Neural progenitor cell (in vitro differentiated cells): ENCODE data around the gene COMMD7.

Experiments
- EZH2phosphoT487 ChIP-seq: fragments of 200-600 bp; sonication (generic); IDR thresholded peaks from 2 replicates; pipeline ENCODE4 v1.6.1; 2017; ENCODE audit warnings: antibody characterized with exemption
- TF ChIP-seq, protein P1 (sequence below): fragments of 200-600 bp; sonication (generic); IDR thresholded peaks from 2 replicates; pipeline ENCODE4 v1.5.1; 2017; ENCODE audit warnings: antibody characterized with exemption, mild to moderate bottlenecking

DNA sequence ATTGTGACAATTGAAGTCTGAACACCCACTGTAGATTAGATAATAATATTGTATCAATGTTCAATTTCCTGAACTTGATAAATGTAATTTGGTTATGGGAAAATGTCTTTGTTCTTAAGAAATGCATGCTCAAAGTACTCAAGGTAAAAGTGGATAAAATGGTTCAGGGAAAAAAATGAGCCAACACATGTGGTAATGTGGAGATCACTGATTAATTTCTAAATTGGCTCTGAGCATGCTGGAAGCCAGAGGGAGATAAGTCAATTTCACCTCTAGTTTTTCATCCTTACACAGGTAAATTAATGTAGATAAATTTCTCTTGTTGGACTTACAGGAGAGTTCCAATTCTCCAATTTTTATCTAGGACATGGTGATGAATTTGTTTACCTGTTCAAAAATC is 8.0 kb upstream of the COMMD7 start:
- TF ChIP-seq, protein P1, sequence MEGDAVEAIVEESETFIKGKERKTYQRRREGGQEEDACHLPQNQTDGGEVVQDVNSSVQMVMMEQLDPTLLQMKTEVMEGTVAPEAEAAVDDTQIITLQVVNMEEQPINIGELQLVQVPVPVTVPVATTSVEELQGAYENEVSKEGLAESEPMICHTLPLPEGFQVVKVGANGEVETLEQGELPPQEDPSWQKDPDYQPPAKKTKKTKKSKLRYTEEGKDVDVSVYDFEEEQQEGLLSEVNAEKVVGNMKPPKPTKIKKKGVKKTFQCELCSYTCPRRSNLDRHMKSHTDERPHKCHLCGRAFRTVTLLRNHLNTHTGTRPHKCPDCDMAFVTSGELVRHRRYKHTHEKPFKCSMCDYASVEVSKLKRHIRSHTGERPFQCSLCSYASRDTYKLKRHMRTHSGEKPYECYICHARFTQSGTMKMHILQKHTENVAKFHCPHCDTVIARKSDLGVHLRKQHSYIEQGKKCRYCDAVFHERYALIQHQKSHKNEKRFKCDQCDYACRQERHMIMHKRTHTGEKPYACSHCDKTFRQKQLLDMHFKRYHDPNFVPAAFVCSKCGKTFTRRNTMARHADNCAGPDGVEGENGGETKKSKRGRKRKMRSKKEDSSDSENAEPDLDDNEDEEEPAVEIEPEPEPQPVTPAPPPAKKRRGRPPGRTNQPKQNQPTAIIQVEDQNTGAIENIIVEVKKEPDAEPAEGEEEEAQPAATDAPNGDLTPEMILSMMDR = no peak
- TF ChIP-seq EZH2phosphoT487 = no peak
